ENCODE measurements around the gene FAM135A. TPM values are rescaled to one million over a fixed set of nuclear protein-coding genes. Genes with fewer than 3 reads are reported as not detected.
A peak's percentile ranks its signal among the peaks of the same experiment; 100 is the strongest.

Gene FAM135A
- total and polyA plus RNA-seq, 2 of the 13 experiments (the other 11 are each of a cell fraction or from before 2014, with no cell fraction given): 26.9 to 31.5 TPM

DNA sequence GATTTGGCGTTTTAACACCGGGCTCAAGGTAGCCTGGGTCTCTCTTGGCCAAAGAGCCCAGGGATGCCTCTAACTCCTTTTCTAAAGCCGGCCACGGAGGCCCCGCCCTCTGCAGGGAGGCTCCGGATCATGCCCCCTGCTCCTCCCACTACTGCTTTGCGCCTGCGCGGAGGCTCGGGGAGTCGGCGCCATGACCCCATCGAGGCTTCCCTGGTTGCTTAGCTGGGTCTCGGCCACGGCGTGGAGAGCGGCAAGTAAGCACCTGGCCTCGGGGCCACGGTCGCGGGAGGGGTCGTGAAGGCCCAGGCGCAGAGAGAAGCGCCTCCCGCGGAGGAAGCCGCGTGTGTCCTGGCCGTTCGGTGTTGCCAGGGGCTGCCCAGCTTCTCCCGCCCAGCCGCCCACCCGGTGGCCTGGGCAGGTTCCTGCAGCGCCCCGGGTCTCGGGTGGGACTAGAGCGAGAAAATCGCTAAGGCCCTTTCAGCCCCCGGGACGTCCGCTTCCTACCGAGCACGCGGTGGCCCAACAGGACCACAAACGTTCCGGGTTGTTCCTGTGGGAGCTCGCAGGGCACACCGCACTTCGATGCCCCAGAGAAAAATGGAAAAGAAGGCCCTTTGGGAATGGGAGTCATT, 153.6 kb downstream of the FAM135A start, which contains the start of gene SDHAF4 (continued):
- TF ChIP-seq, protein P1, sequence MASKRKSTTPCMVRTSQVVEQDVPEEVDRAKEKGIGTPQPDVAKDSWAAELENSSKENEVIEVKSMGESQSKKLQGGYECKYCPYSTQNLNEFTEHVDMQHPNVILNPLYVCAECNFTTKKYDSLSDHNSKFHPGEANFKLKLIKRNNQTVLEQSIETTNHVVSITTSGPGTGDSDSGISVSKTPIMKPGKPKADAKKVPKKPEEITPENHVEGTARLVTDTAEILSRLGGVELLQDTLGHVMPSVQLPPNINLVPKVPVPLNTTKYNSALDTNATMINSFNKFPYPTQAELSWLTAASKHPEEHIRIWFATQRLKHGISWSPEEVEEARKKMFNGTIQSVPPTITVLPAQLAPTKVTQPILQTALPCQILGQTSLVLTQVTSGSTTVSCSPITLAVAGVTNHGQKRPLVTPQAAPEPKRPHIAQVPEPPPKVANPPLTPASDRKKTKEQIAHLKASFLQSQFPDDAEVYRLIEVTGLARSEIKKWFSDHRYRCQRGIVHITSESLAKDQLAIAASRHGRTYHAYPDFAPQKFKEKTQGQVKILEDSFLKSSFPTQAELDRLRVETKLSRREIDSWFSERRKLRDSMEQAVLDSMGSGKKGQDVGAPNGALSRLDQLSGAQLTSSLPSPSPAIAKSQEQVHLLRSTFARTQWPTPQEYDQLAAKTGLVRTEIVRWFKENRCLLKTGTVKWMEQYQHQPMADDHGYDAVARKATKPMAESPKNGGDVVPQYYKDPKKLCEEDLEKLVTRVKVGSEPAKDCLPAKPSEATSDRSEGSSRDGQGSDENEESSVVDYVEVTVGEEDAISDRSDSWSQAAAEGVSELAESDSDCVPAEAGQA (IDR thresholded peaks at IDR 0.05; ENCODE audit: low read depth): peak; percentile 53; the same call in 1 of the 2 replicates
- TF ChIP-seq, protein P1 (CRISPR knock-in tag; IDR thresholded peaks at IDR 0.05; ENCODE audit: borderline replicate concordance): 0 out of 2 replicates have a peak, but pooled peaks have one; percentile 69
- TF ChIP-seq CENPX (CRISPR knock-in tag; IDR thresholded peaks at IDR 0.05): no peak
- no peak for TF ChIP-seq ZNF367 (CRISPR knock-in tag; IDR thresholded peaks at IDR 0.05; ENCODE audit: borderline replicate concordance)
- TF ChIP-seq PHF8 (CRISPR knock-in tag; IDR thresholded peaks at IDR 0.05): peak; percentile 99
- TF ChIP-seq JUN (CRISPR knock-in tag; IDR thresholded peaks at IDR 0.05): no peak
- peak; percentile 90 for TF ChIP-seq RFXAP (CRISPR knock-in tag; IDR thresholded peaks at IDR 0.05; ENCODE audit: borderline replicate concordance)
- peak; percentile 89; the same call in 1 of the 2 replicates for TF ChIP-seq ZFP36L2 (CRISPR knock-in tag; IDR thresholded peaks at IDR 0.05)
- no peak for TF ChIP-seq HDAC6 (IDR thresholded peaks at IDR 0.05; ENCODE audit: low read depth, low read length)
- TF ChIP-seq ZNF747 (CRISPR knock-in tag; IDR thresholded peaks at IDR 0.05; ENCODE audit: borderline replicate concordance): no peak
- TF ChIP-seq RFXANK (CRISPR knock-in tag; IDR thresholded peaks at IDR 0.05): no peak
- TF ChIP-seq ZNF7 (CRISPR knock-in tag; IDR thresholded peaks at IDR 0.05): no peak
- TF ChIP-seq ZNF614 (CRISPR knock-in tag; IDR thresholded peaks at IDR 0.05; ENCODE audit: borderline replicate concordance): no peak
- TF ChIP-seq JARID2 (CRISPR knock-in tag; IDR thresholded peaks at IDR 0.05; ENCODE audit: insufficient replicate concordance): no peak
- peak; percentile 89; the same call in 1 of the 2 replicates for TF ChIP-seq ZNF790 (CRISPR knock-in tag; IDR thresholded peaks at IDR 0.05; ENCODE audit: borderline replicate concordance)
- peak; percentile 79; the same call in 1 of the 2 replicates for TF ChIP-seq ZNF34 (CRISPR knock-in tag; IDR thresholded peaks at IDR 0.05; ENCODE audit: borderline replicate concordance)
- TF ChIP-seq ZNF672 (CRISPR knock-in tag; IDR thresholded peaks at IDR 0.05): no peak
- TF ChIP-seq, protein P2, sequence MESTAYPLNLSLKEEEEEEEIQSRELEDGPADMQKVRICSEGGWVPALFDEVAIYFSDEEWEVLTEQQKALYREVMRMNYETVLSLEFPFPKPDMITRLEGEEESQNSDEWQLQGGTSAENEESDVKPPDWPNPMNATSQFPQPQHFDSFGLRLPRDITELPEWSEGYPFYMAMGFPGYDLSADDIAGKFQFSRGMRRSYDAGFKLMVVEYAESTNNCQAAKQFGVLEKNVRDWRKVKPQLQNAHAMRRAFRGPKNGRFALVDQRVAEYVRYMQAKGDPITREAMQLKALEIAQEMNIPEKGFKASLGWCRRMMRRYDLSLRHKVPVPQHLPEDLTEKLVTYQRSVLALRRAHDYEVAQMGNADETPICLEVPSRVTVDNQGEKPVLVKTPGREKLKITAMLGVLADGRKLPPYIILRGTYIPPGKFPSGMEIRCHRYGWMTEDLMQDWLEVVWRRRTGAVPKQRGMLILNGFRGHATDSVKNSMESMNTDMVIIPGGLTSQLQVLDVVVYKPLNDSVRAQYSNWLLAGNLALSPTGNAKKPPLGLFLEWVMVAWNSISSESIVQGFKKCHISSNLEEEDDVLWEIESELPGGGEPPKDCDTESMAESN (CRISPR knock-in tag; conservative IDR thresholded peaks at IDR 0.05): peak; percentile 88
- TF ChIP-seq, protein P3, sequence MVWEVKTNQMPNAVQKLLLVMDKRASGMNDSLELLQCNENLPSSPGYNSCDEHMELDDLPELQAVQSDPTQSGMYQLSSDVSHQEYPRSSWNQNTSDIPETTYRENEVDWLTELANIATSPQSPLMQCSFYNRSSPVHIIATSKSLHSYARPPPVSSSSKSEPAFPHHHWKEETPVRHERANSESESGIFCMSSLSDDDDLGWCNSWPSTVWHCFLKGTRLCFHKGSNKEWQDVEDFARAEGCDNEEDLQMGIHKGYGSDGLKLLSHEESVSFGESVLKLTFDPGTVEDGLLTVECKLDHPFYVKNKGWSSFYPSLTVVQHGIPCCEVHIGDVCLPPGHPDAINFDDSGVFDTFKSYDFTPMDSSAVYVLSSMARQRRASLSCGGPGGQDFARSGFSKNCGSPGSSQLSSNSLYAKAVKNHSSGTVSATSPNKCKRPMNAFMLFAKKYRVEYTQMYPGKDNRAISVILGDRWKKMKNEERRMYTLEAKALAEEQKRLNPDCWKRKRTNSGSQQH (CRISPR knock-in tag; IDR thresholded peaks at IDR 0.05; ENCODE audit: low read depth): peak; percentile 85; the same call in 1 of the 2 replicates
- TF ChIP-seq SRSF4 (IDR thresholded peaks at IDR 0.05; ENCODE audit: low read depth, low read length, poor library complexity, severe bottlenecking): no peak
